Measurements from ENCODE around the gene DIPK1B.

The DIPK1B gene

DNA sequence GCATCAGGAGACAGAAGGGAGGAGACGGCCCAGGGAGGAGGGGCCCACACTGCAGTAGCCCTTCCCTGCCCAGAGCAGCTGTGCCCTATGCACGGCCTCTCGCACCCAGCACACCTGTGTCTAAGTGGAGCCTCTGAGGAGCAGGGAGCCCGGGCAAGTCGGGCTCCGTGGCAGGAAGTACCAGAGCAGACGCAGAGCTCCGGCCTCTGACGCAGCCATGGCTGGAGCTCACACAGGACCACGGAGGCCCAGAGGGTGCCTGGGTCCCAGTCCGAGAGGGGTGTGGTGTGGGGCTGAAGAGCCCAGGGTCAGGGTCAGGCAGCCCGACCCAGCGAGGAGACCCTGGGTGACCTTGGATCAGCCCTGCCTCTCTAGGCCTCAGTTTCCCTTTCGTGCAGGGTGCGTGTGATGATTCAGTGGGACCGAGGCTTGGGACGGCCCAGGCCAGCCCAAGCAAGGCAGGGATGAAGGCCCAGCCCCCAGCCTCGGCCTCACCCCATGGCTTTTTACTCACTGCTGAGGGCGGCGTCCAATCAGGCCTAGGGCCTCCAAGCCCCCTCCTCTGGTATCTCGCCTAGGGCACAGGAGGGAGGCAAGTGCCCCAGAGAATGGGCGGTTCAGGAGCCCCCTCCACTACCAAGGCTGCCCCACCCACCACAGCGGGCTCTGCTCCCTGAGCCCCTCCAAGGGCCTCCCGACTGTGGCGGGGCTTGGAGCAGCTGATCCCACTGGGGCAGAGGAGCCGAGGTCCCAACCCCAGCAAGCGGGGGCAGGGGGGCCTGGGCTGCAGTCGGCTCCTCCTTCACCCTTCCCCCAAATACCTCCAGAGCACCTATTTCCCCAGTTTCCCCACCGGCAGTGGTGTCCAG is 20.8 kb upstream of the DIPK1B start:
- Histone ChIP-seq H3K23ac (ENCODE audit: low read length) (no peak overlapping the region), H2BK5ac (ENCODE audit: low read length) (no peak overlapping the region), H3K18ac (ENCODE audit: low read length) (no peak overlapping the region), H3K4me3 (ENCODE audit: low read length) (no peak overlapping the region), H4K5ac (ENCODE audit: low read length) (no peak overlapping the region), H3K9ac (ENCODE audit: low read length) (no peak overlapping the region), H3K27ac (ENCODE audit: low read depth, low read length) (no peak overlapping the region), H3K79me1 (ENCODE audit: low read length) (no peaks in the 10 kb centered on the region), H4K8ac (ENCODE audit: low read depth, low read length) (no peak overlapping the region), H3K4ac (ENCODE audit: low read depth, low read length) (no peak overlapping the region), H3K4me2 (ENCODE audit: low read length) (no peak overlapping the region), H2BK15ac (replicated peaks; ENCODE audit: low read depth) (no peak overlapping the region), H3K4me1 (ENCODE audit: control insufficient read depth, low read depth, low read length) (no peaks in the 10 kb centered on the region), H3K79me2 (ENCODE audit: control insufficient read depth, insufficient read depth, low read length) (no peaks in the 10 kb centered on the region), H3K27me3 (ENCODE audit: insufficient read depth, low read length, poor library complexity) (no peaks in the 10 kb centered on the region), H3K56ac (ENCODE audit: low read length) (peak overlapping the region; percentile 39), H2BK120ac (ENCODE audit: low read depth, low read length) (no peak overlapping the region), H2AK5ac (ENCODE audit: low read length) (no peak overlapping the region), H3K36me3 (ENCODE audit: control insufficient read depth, insufficient read depth, low read length) (no peaks in the 10 kb centered on the region)
- DNase-seq, result no peak
- no CpG with 5 or more reads among the region's 29 CpGs for WGBS (ENCODE audit: extremely low coverage, insufficient coverage, low lambda C conversion rate)

DNA sequence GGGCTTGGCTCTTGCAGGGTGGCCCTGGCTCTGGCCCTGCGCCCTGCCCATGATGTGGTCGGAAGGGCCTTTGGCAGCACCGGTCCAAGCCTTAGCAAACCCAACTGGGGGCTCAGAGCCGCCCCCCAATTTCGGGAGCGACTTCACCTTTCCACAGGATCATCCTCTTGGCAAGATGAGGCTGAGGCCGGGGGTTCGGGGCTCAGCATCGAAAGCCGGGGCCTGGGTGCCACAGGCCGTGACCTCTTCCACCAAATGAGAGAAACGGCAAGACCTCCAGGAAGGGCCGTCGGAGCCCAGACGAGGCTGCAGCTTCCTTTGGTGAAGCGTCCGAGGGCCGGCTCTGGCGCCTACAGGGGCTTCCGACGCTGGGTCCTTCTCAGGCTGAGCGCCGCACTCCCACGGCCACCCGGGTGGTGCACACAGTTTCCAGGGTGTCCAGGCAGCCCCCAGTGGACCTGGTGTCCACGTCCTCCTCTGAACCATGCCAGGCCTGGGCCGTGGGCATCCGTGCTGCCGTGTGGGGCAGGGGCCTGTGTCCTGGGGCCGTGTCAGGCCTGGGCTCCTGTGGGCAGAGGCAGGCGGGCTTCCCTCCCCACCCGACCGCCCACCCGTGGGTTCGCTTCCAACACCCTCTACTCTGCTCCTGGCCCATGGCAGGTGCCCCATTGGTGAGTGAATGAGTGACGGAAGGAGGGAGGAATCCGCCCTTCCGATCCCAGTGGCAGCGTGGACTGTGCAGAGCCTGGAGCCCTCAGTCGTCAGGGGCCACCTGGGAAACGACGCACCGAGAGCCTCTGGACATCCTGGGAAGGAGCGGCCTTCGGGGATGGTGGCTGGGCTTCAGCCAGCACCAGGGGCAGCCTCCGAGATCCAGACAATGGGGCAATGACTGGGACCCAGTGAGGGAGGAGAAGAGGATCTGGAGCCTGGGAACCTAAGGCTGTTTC is 19.9 kb upstream of the DIPK1B start:
- no peak overlapping the region for H2BK120ac ChIP-seq (ENCODE audit: low read depth, low read length)
- H3K27me3 ChIP-seq (ENCODE audit: insufficient read depth, low read length, poor library complexity), result no peaks in the 10 kb centered on the region
- no peaks in the 10 kb centered on the region for H3K79me2 ChIP-seq (ENCODE audit: control insufficient read depth, insufficient read depth, low read length)
- H3K9ac ChIP-seq (ENCODE audit: low read length), result no peak overlapping the region
- H3K18ac ChIP-seq (ENCODE audit: low read length), result no peak overlapping the region
- H3K36me3 ChIP-seq (ENCODE audit: control insufficient read depth, insufficient read depth, low read length), result no peaks in the 10 kb centered on the region
- no peak overlapping the region for H4K5ac ChIP-seq (ENCODE audit: low read length)
- H3K23ac ChIP-seq (ENCODE audit: low read length), result no peak overlapping the region
- H4K8ac ChIP-seq (ENCODE audit: low read depth, low read length), result no peak overlapping the region
- no peak overlapping the region for H2AK5ac ChIP-seq (ENCODE audit: low read length)
- H3K4me1 ChIP-seq (ENCODE audit: control insufficient read depth, low read depth, low read length), result peaks cover 2% of the 10 kb centered on the region
- H2BK15ac ChIP-seq (replicated peaks; ENCODE audit: low read depth), result no peak overlapping the region
- H3K27ac ChIP-seq (ENCODE audit: low read depth, low read length), result no peak overlapping the region
- H3K4me3 ChIP-seq (ENCODE audit: low read length), result no peak overlapping the region
- H3K4ac ChIP-seq (ENCODE audit: low read depth, low read length), result no peak overlapping the region
- no peak overlapping the region for H2BK5ac ChIP-seq (ENCODE audit: low read length)
- H3K4me2 ChIP-seq (ENCODE audit: low read length), result no peak overlapping the region
- H3K56ac ChIP-seq (ENCODE audit: low read length), result no peak overlapping the region
- H3K79me1 ChIP-seq (ENCODE audit: low read length), result no peaks in the 10 kb centered on the region
- DNase-seq, result no peak
- WGBS (ENCODE audit: extremely low coverage, insufficient coverage, low lambda C conversion rate), result no CpG with 5 or more reads among the region's 46 CpGs

DNA sequence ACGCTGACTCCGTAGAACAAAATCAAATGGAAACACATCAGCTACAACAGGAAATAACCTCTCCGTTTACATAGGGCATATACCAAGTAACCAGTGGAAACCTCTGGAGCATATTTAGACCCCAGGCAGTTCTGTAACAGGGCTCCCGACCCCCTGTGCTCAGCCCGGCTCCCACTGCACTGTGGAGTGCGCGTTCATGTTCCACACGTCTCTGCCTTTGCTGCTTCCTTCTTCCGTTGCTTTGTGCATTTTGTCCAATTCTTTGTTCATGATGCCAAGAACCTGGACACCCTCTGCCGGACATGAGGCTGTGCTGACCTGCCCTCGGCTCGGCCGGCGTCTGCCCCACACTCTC is 19.3 kb upstream of the DIPK1B start:
- Histone ChIP-seq H2AK5ac (ENCODE audit: low read length) (no peak overlapping the region), H4K5ac (ENCODE audit: low read length) (no peak overlapping the region), H2BK120ac (ENCODE audit: low read depth, low read length) (no peak overlapping the region), H3K79me2 (ENCODE audit: control insufficient read depth, insufficient read depth, low read length) (no peaks in the 10 kb centered on the region), H3K4me1 (ENCODE audit: control insufficient read depth, low read depth, low read length) (peaks cover 2% of the 10 kb centered on the region), H3K79me1 (ENCODE audit: low read length) (no peaks in the 10 kb centered on the region), H2BK5ac (ENCODE audit: low read length) (no peak overlapping the region), H4K8ac (ENCODE audit: low read depth, low read length) (no peak overlapping the region), H3K36me3 (ENCODE audit: control insufficient read depth, insufficient read depth, low read length) (no peaks in the 10 kb centered on the region), H3K4me3 (ENCODE audit: low read length) (no peak overlapping the region), H3K27me3 (ENCODE audit: insufficient read depth, low read length, poor library complexity) (no peaks in the 10 kb centered on the region), H3K18ac (ENCODE audit: low read length) (no peak overlapping the region), H3K9ac (ENCODE audit: low read length) (no peak overlapping the region), H3K4ac (ENCODE audit: low read depth, low read length) (no peak overlapping the region), H3K23ac (ENCODE audit: low read length) (no peak overlapping the region), H3K4me2 (ENCODE audit: low read length) (no peak overlapping the region), H3K56ac (ENCODE audit: low read length) (no peak overlapping the region), H2BK15ac (replicated peaks; ENCODE audit: low read depth) (no peak overlapping the region), H3K27ac (ENCODE audit: low read depth, low read length) (no peak overlapping the region)
- WGBS (ENCODE audit: extremely low coverage, insufficient coverage, low lambda C conversion rate), result no CpG with 5 or more reads among the region's 14 CpGs
- DNase-seq, result no peak

DNA sequence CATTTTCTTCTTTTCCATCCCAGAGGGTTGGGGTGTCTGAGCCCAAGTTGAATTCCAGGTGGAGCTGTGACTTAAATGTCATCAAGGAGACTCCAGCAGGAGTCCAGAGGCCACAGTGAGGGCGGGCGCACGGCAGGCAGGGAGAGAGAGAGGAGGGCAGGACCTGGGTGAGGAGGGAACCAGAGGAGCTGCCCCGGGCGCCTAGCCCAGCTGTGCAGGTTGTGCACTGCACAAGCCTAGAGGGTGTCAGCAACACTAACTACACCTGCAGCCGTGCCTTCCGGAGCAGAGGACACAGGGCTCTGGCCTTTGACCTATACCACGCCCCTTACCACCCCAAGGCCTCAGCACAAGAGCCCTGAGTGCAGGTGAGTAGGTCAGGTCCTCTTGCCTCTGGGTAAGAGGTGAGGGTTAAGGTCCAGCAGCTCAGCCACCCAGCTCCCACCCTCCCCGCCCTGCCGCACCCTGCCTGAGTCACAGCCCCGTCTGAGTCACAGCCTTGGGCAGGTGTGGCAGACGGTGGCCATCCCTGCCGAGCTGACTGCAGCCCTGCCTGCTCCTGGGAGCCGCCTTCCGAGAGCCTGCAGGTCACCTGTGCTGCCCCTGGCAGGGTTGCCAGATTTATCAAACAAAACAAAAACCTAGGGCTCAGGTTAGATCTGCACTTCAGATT is 18.7 kb upstream of the DIPK1B start:
- Histone ChIP-seq H4K5ac (ENCODE audit: low read length) (no peak overlapping the region), H3K79me1 (ENCODE audit: low read length) (no peaks in the 10 kb centered on the region), H3K56ac (ENCODE audit: low read length) (no peak overlapping the region), H2BK120ac (ENCODE audit: low read depth, low read length) (no peak overlapping the region), H3K79me2 (ENCODE audit: control insufficient read depth, insufficient read depth, low read length) (no peaks in the 10 kb centered on the region), H2AK5ac (ENCODE audit: low read length) (no peak overlapping the region), H3K4me3 (ENCODE audit: low read length) (no peak overlapping the region), H3K4ac (ENCODE audit: low read depth, low read length) (no peak overlapping the region), H3K27me3 (ENCODE audit: insufficient read depth, low read length, poor library complexity) (no peaks in the 10 kb centered on the region), H3K9ac (ENCODE audit: low read length) (no peak overlapping the region), H4K8ac (ENCODE audit: low read depth, low read length) (no peak overlapping the region), H3K23ac (ENCODE audit: low read length) (no peak overlapping the region), H3K36me3 (ENCODE audit: control insufficient read depth, insufficient read depth, low read length) (no peaks in the 10 kb centered on the region), H3K4me2 (ENCODE audit: low read length) (no peak overlapping the region), H3K18ac (ENCODE audit: low read length) (no peak overlapping the region), H3K27ac (ENCODE audit: low read depth, low read length) (no peak overlapping the region), H3K4me1 (ENCODE audit: control insufficient read depth, low read depth, low read length) (peaks cover 2% of the 10 kb centered on the region), H2BK15ac (replicated peaks; ENCODE audit: low read depth) (no peak overlapping the region), H2BK5ac (ENCODE audit: low read length) (no peak overlapping the region)
- peak; percentile 51 for DNase-seq
- no CpG with 5 or more reads among the region's 15 CpGs for WGBS (ENCODE audit: extremely low coverage, insufficient coverage, low lambda C conversion rate)

DNA sequence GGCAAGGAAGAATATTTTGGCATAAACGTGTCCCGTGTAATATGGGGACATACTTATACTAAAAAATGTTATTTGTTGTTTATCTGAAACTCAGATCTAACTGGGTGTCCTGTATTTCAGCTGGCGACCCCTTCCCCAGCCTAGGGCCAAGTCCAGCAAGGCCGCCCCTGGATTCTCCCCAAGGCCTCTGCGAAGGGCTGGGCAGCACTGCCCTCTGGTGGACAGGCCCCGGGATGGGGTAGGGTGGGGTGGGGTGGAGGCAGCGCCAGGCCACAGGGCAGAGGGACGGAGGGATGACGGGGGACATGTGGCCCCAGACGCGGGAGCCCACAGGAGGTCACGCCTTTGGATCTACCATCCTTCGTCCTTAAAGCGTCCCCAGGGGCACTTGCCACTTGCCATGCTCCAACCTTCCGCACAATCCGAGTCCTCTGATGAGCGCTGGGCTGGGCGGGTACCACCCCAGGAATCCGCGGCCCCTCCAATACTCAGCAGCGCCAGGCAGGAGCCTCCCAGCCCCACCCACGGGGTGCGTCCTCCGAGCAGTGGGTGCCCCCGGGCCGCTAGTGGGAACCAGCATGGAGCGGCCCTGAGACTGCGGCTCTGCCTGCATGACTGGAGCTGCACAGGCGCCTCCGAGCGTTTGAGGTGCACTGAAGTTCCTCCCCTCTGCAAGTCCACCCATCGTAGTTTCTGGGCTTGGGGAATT is 18.1 kb upstream of the DIPK1B start:
- Histone ChIP-seq H3K56ac (ENCODE audit: low read length) (peak overlapping the region; percentile 42), H2AK5ac (ENCODE audit: low read length) (no peak overlapping the region), H3K23ac (ENCODE audit: low read length) (no peak overlapping the region), H3K4me3 (ENCODE audit: low read length) (no peak overlapping the region), H3K9ac (ENCODE audit: low read length) (no peak overlapping the region), H3K4me1 (ENCODE audit: control insufficient read depth, low read depth, low read length) (peaks cover 2% of the 10 kb centered on the region), H4K5ac (ENCODE audit: low read length) (no peak overlapping the region), H4K8ac (ENCODE audit: low read depth, low read length) (no peak overlapping the region), H3K79me2 (ENCODE audit: control insufficient read depth, insufficient read depth, low read length) (no peaks in the 10 kb centered on the region), H2BK5ac (ENCODE audit: low read length) (no peak overlapping the region), H3K79me1 (ENCODE audit: low read length) (no peaks in the 10 kb centered on the region), H3K27me3 (ENCODE audit: insufficient read depth, low read length, poor library complexity) (no peaks in the 10 kb centered on the region), H3K4ac (ENCODE audit: low read depth, low read length) (no peak overlapping the region), H2BK120ac (ENCODE audit: low read depth, low read length) (no peak overlapping the region), H2BK15ac (replicated peaks; ENCODE audit: low read depth) (no peak overlapping the region), H3K4me2 (ENCODE audit: low read length) (no peak overlapping the region), H3K27ac (ENCODE audit: low read depth, low read length) (no peak overlapping the region), H3K36me3 (ENCODE audit: control insufficient read depth, insufficient read depth, low read length) (no peaks in the 10 kb centered on the region), H3K18ac (ENCODE audit: low read length) (no peak overlapping the region)
- WGBS (ENCODE audit: extremely low coverage, insufficient coverage, low lambda C conversion rate), result no CpG with 5 or more reads among the region's 32 CpGs
- peak; percentile 68 for DNase-seq

Data from mesendoderm (in vitro differentiated cells).